NK-92 (cell line): ENCODE results near the gene MAGI1.

Source experiments
- DNase-seq: peaks from one replicate; lab custom pipeline; 2025; ENCODE audit not compliant: unreplicated experiment; lab: John Stamatoyannopoulos, UW

Gene MAGI1

DNA sequence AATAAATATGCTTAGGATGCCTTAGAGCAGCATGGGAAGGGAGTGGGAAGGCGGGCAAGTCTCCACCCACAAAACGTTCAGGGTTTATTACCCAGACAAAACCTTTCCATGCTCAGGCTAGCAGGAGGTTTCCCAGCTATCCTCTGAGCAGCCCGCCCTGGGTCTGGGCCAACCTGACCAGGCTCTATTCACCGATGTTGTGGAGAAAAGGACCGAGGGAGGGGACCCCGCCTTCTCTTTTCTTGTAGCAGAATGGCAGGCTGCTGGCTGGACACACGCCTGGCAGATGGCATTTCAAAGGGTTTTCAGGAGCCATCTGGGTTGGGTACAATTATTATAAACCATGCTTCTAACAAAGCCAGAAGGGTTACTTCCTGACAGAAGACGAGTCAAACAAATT is 540.9 kb downstream of the MAGI1 start:
- no peak for DNase-seq

DNA sequence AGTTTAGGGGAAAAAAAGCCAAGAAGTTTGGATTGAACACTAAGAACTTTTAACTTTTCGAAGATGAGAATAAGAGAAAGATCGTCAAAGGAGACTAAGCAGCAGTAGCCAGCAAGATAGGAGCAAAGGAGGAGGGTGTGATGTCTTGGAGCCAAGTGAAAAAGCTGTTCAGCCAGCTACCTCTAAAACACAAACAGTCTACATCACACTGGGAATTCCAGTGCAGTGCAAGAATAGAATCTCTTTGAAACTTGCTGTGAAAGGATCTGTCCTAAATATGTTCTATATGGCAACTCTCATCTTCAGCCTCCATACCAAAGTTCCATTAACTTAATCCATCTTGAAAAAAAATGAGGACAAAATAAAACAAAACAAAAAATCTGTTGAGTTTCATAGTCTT is 541.5 kb downstream of the MAGI1 start:
- DNase-seq: no peak

DNA sequence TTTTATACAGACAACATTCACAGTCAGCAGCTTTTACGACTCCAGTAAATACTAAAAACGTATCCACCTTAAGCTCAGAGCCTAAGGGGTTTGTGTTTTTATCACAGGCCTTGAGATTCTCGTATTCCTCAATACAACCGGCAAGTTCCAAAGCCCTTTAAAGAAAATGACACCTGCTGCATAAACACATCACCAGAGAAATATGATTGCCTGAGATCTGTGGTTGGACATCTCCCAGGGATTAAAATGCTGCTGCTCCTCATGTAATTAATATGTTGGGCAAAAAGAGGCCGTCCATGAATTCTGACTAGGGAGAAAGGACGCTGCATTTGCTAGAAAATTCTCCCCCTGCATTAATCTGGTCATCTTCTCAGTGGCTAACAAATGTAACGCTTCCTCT is 544.8 kb downstream of the MAGI1 start:
- no peak for DNase-seq

DNA sequence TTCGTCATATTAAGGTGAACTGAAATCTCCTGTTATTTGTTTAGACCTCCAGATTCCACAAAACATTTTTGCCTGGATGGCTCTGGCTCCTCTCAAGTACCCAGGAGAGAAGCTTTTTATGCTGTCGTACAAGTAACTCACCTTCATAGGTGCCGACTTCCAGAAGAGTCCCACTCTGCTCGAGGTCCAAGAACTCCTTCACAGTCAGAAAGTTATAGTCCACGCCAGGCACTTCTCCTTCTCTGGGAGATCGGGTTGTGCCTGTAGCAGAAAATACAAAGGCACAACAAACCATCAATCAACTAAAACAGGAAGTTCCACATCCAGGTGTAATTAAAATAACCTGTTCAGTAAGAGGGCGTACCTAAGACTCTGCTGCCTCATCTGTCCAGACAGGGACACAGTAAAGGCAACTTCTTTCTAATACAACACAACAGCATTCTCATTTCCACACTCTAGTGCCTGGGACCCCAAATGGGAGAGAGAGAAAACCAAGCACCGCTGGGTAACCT is 545.3 kb downstream of the MAGI1 start:
- no peak for DNase-seq

DNA sequence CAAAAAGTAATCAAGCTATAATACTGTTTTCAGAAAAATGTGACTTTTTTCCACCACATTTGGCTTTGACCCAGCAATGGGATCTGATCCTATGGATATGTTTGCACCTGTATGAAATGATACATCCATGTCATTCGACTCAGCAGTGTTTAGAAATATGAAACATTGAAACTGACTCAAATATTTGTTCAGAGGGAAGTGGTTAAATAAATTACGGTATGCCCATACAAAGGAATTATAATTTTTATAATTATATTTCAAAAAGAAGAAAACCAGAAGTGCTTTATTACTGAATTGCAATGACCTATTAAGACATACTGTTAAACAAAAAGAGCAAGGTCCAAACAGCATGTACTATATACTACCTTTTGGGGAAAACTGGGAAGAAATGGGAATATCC is 546.5 kb downstream of the MAGI1 start:
- DNase-seq: no peak

DNA sequence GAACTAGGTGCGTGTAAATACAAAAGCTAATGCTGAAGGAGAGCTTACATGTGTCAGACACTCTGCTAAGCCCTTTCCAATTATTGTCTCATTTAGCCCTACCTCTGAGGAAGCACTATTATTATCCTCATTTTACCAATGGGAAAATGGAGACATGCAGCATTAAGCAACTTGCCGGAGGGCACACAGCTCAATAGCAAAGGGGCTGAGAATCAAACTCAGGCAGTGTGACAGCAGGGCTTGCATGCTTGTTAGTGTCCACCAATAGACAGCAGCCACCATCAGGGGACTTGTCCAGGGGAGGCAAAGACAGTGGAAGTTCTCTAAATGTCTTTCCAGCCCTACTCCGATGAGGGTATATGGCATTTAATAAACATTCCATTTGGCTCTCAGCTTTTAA is 548.6 kb downstream of the MAGI1 start:
- no peak for DNase-seq

DNA sequence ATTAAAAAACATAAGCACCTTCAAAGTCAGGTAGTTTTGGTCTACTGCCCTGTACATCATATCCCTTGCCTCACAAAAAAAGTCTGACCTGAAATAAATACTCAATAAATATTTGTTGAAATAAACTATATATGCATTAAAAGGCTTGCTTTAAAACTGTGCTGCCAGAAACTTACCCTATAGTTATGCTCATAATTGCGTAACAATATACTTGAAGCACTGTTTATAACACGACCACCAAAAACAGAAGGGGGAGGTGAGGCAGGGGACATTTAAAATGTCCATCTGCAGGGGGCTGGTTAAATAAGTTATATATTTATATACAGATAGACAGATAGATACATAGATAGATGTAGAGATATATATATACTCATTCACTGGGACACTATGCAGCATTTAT is 549.5 kb downstream of the MAGI1 start:
- DNase-seq: no peak

DNA sequence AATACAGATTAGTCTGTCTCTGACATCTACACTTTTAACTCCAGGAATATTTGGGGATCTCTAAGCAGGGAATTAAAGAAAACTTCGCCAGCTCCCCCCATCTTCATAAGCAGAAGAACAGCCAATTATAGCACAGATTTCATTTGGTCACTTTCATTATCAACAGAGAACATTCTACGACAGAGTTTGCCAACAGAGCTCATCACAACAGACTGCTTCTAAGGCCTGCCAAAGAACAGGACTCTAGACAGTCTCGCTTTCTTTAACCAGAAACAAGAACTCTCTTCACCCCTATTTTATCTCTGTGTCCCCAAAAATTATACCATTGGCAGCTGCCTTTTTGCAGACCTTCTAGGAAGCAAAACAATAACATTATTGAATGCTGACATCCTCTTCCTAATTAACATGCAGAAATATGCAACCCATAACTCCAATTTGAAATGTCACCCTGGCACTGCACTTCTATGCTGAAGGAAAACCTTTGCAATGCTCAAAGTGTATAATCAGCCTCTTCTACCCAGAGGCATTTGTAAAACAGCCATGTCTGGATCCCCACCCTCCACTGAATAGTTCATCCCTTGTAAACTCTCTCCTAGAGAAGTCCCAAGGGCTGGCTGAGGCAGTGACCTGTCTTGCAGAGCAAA is 552.8 kb downstream of the MAGI1 start:
- DNase-seq: no peak

DNA sequence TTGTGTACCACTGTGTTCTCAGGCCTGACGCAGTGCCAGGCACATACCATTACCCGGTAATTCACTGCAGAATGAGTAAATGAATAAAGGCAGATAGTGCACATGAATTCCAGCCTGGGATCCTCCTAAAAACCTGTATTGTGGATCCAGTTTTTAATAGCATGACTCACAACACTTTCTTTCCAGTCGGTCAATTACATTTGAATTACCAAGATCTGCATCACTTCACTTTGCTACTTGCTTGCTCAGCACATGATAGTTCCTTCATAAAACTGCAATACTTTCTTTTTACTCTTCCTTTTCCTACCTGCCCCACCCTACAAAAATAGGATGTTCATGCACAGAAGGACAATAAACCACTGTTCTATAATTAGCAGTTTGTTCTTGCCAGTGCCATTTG is 553.8 kb downstream of the MAGI1 start:
- DNase-seq: no peak

DNA sequence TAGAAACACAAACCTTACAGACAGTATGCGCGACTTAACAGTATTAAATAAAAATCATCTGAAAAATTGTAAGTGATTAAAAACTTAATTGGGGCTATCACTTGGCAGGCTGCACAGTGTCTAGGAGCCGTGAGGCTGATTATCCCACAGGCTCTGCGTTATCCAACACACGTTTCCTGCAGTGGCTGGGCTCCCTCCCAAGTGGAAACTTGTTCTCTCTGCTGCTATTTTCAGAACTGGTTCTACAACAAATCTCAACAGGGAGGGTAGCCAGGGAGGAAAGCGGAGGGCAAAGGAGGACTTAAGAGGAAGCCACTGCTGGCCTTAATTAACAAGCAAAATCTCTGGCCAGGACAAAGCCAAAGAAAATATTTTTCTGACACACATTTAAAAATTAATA is 555.2 kb downstream of the MAGI1 start:
- DNase-seq: no peak

DNA sequence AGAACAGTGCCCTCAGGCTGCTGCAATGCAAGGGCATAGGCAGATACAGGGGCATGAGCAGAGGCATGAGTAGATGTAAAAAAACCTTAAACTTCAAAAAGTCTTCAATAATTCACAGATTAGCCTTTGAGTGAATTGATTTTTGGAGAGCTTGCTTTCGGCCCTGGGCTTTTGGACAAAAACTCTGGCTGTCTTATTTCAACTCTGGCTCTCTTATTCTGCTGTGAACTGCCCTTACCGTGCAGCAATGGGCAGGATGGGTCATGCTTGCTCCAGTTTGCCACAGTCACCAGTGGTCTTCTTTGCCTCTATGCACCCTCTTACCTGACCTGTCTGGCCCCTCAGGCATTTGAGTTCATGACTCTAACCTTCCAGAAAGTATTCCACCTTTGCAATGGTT is 555.7 kb downstream of the MAGI1 start:
- DNase-seq: no peak

DNA sequence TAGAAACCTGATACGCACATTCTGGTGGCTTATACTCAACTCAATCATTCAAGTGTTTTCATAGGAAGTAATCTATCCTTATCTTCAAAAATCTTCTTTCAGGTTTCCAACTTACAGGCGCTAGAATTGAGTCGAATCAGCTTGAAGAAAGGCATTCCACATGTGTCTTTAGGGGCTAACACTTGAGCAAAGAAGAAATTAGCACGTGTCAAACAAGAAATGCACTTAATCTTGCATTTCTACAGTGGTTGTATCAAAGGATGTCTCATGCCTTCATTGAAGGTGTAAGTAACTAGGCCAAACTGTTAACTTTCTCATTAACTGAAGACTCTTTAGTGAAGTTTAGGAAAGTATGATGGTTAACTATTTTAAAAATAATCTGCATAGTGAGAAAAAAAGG is 557.6 kb downstream of the MAGI1 start:
- no peak for DNase-seq

DNA sequence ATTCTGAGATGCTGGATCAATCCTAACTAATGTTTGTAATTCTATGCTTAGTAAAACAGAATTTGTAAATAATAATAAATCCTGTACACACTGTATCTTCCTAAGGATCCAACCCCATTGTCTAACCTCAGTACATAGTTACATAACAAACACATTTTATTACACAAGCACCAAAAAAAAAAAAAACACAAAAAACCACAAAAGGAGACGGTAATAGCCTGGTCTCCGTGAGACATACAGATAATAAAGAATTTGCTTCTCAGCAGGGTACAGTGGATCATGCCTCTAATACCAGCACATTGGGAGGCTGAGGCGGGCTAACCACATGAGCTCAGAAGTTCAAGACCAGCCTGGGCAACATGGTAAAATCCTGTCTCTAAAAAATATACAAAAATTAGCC is 558.7 kb downstream of the MAGI1 start:
- no peak for DNase-seq

DNA sequence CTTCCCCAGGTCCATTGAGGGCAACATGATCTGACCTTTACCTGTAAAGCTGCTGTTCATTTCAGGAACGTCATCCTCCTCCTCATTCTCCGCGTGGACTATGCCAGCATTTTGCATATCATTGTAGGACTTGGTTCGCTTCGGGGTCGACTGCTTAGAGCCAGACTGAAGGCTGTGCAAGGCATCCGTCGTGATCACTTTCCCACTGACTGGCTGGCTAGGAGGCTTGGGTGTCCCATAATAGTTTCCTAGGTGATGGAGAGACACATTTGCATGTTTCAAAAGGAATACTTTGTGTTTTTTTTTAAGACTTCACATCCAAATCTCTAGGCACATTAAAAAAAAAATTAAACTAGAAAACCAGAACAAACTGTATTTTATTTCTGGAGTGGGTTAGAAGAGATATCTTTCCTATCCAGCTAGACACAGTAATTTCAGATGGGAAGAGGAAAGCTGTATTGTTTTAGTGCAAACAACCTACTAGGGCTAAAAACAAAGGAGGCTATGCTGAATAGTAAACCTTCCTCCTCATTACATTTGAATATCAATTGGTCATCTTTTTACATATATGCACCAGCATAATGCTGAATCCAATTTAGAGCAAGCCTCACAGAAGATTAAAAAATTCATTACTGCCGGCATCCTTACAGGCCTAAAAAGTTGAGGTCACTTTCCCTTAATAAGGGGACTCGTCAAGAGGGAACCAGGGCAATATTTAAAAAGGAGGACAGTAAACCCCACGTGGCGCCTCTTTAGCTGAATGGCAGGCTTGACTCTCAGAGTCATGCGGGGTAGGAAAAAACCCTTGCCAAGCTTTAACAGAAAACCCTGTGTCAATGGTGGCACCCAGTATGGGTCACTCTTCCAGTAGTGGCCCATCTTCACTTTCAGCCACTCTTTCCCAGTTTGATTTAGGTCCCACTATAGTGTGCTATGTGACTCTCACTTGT is 559.9 kb downstream of the MAGI1 start:
- no peak for DNase-seq

DNA sequence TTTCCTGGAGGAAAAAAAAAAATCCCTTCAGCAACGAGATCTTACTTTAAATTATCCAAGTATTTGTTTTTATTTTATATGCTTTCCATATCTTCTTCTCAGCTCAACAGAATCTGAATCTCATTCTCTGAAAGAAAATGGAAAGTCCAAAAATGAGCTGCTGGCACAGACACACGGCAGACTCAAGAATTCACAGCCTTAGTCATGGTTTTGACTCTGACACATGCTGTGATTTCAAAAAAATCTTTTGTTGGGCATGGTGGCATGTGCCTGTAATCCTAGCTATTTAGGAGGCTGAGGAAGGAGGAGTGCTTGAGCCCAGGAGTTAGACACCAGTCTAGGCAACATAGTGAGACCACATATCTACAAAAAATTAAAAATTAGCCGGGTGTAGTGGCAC is 565.0 kb downstream of the MAGI1 start:
- DNase-seq: no peak

DNA sequence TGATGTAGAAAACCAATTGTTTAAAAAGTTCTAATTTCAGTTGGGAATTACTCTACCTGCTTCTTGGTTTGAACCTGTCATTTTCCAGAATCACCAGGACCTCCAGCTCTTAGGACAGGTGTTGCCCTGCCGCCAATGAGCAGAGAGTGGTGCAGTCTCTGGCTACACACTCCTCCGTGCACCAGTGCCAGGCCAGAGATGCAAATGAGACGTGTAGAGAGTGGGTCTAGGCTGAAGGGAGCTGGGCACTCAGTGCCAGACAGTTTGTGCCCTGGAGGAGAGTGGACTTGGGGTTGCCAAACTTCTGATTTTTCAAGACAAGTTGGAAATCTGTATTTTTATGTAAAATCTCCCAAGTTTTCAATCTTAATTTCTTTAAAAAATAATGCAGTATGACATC is 566.2 kb downstream of the MAGI1 start:
- no peak for DNase-seq

DNA sequence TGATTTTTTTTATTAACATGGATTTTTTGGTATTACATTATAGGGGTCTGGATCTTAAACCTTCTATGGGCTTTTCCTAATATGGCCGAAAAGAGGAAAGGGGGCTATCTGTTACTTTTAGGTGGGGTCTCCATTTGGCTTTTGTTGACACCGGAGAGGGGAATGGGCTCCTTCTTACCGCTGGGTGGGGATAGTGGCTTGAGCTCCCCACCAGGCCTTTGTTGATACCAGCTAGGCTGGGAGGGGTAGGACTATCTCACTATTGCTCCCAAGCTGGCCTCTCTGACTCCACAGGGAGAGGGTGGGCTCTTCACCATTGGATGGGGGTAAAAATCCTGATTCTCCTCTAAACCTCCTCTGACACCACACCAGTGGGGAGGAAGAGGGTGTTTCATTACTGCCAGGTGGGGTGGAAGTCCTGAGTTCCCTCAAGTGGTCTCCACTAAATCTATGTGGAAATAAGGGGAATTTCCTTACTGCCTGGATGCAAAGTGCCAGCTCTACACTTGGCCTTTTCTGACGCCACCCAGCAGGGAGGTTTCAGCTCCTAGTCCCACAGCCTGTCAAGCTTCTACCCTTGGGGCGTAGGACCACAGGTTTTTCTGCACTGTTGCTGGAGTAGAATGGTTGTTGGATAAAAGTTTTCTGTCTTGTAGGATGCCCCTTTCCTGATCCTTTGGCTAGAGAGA is 572.3 kb downstream of the MAGI1 start:
- no peak for DNase-seq

DNA sequence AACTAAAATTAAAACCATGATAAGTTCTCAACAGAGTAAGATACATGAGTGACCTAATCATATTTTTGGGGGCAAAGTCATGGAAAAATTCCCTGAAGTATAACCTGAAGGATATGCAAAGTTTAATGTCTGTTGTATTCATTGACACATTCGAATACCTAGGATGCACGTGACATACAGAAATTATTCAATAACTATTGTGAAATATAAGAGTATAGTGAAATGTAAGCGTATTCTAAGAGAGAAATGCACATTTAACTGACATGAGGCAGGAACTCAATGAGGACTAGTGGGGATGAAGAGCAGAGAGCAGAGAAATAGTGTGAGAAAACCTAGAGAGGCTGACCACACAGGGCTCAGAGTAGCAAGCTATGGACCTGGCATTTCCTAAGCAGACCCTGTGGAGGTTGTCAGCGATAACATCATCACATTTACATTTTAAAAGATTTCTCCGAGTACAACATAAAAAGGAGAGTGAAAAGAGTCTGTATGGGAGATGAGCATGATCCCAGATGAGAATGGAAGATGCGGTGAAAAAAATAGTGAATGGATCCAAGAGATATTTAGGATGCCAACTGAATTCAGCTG is 588.8 kb downstream of the MAGI1 start:
- DNase-seq: no peak

DNA sequence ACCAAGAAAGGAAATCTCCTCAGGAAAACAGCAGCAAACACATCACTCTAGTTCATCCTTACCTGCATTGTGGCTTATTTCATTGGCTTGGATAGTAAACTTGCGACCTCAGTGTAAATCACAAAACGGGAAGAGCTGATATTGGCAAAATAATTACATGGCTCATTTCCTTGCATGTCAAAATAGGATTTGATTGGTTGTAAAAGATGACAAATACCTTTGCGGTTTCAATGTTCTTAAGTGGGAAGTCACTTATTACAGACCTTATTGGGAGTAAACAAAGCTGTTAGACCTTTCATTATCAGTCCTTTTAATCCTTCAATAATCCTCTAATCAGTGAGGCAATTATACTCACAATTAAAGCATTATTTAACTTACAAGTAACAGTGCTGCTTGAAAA is 590.6 kb downstream of the MAGI1 start:
- no peak for DNase-seq

DNA sequence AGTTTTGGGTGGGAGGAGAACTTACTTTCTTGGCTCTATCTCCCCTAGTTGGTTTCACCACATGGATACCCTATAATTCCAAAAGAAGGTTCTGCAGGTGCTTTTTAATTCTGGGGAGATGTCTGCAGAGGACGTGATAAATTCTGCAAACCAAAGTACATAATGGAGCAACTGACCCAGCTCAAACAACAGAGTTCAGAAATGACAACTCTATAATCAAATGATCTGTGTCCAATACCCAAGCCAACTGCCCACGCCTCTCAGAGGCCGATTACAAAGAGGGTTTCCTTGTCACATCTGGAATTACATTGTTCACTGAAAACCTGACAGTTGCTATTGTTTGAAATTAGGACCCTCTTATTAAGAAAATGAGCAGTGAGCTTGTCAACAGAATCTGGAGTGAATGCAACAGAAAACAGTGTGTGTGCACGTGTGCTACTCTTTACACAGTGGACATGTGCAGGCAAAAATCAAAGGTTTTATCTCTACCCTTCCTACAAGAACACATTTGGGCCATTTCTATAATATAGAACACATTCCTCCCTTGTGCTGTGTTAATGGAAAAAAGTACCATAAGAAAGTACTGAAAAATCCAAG is 593.0 kb downstream of the MAGI1 start:
- DNase-seq: no peak

DNA sequence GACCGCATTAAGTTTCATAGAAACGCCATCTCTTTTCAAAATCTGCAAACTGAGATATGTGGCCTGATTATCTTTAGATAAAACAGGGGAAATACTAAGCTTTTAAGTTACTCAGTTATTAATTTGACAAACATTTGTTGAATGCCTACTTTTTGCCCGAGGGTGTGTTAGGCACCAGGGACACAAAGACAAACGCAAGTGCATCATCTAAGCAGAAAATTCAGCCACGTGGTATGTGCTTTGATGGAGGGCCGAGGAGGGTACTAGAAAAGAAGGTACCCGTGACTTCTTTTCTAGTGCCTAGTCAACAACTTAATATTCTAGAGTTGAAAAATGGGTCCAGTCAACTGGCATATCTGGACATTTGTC is 594.3 kb downstream of the MAGI1 start:
- DNase-seq: no peak
